HL-60/S4 treated with retinoic acid at 250 ng/mL for 4 days and 3 days (cell line): ENCODE measurements around the gene TBC1D8.

Experiments
- in situ Hi-C: fragments of 300-500 bp; cut with MboI; formaldehyde crosslinking; loops from 2 replicates; pipeline ENCODE4 v1.7.0; 2022; ENCODE audit warnings: low sequenced_read_pairs

TBC1D8 gene

GRCh38 chr2:101004620-101005325, 146.4 kb downstream of the TBC1D8 start:
- in situ Hi-C loops: no loop called here

DNA sequence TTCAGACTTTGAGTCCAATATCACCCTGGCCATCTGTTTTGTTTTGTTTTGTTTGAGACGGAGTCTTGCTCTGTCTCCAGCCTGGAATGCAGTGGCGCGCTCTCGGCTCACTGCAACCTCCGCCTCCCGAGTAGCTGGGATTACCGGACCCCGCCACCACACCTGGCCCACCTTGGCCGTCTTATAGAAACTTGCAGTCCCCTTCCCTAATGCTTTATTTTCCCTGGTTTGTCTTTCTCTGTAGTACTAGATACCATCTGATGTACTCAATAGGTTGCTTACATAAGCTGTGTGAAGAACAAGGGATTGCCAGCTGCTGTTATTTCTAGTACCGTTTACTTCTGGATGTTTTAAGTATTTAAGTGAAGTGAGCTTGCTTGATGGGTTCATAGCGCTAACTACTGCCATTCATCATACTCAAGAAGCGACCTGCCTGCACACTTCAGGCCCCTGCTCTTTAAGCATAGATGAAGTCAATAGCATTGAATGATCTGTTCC, 147.9 kb downstream of the TBC1D8 start:
- in situ Hi-C loops: no loop called here

DNA sequence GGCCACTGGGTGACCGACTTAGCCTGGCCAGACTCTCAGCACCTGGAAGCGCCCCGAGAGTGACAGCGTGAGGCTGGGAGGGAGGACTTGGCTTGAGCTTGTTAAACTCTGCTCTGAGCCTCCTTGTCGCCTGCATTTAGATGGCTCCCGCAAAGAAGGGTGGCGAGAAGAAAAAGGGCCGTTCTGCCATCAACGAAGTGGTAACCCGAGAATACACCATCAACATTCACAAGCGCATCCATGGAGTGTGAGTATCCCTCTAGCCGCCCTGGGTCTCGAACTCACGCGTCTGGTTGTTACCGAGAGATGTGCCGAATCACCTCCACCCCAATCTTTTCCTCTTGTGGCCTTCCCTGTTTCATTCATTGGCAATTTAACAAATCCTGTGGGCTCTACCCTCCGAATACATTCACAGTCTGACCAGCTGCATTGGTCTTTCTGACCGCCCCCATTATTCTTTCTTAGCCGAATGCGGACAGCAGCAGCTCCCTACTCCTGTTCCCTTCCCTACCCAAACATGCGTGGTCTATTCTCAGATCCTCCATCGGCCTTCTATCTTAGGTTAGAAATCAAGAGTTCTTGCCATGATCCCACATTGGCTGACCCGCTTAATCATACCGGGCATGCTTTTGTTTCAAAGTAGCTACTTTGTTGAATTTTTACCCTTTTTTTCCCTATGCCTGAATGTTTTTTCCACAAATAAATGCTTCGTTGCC, 148.5 kb downstream of the TBC1D8 start:
- in situ Hi-C loops: no loop called here

DNA sequence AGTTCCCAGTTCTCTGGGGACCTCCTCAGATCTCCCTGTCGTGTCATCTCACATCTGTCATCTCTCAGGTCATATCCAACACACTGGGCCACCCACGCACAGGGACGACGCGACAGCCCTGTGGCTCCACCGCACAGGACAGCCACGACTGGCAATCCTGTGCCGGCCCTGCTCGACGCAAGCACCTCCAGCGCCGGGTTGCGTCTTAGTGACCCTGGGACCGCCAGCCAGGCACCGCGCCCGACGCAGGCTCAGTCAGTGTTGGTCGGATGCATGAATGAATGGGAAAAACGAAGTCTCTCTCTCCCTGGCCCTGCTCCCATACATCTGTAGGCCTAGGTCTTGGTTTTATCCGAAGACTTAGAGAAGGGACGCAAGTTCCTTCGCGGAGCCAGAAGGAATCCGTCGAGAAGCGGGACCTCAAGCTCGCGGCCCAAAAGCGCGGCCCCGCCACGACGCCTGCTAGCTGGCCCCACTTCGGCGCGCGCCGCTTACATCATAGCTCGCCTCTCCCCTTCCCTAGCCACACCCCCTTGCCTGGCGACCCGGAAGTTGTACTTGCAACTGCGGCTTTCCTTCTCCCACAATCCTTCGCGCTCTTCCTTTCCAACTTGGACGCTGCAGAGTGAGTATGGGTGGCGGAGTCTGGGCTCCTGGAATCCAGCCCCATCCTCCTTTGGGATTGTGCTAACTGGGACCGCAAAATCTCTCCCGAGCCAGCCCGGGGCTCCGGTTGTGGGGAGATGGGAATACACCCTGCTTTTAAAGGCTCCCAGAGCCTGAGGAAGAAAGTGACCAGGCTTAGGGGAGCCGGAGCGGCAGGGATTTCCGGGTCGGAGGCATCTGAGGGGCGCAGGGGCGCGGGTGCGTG, 149.3 kb downstream of the TBC1D8 start, which contains the start of gene RPL31:
Gene RPL31 (plus strand): TSS at position 599 of the 871 bp plus-strand sequence. CDS start 413 bp downstream, outside the sequence.
- in situ Hi-C loops: no loop called here

DNA sequence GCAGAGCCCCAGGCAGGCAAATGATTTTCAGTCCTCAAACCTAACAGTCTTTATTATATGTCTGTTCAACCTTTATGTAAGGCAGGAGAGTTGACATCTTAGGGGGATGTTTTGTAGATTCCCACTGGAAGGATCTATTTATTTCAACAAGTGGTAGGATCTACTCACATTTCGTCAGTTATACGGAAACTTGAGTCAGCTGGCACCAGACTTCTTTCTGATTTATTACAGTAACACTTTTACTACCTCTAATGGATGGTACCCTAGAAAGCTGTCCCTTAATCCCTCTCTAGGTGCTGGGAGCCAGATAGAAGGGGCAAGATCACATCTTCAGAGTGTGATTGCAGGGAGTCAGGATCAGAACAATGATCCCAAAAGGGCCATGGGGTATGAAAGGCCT, 151.2 kb downstream of the TBC1D8 start:
- in situ Hi-C loops: no loop called here

GRCh38 chr2:100998235-100998573, 153.0 kb downstream of the TBC1D8 start:
- in situ Hi-C loops: no loop called here

DNA sequence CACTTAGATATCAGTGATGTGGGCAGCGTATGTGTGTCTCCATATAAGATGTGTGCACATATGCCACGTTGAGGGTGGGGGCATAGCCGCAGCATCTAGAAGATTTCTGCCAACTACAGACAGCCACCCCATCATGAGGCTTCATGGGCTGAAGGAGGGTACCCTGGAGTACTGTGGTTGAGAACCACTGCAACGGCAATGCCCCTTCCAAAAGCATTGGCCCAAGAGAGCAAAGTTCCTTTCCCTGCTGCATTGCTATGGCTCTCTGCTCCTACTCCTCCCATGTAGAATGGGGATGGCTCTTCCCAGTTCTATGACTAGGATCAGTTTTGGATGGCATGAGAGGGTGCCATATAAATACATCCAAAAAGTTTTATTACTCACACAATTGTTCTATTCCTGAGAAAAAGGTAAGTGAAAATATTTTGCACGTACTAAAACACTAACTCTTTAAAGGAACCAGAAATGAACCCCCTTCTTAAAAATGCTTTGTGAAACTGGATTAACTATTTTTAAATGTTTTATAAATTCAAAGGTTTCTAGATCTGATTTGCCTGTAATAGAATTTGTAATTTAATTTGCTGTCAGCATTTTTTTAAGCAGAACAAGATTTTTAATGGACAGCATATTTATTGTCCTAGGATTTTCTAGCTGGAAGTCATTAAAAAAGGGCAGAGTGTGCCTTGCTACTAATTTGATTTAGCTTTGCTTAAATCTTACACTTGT, 153.5 kb downstream of the TBC1D8 start:
- in situ Hi-C loops: no loop called here

- in situ Hi-C loops: no loop called here
These were observed 155.7 kb downstream of the TBC1D8 start for GRCh38 chr2:100995309-100996075.

DNA sequence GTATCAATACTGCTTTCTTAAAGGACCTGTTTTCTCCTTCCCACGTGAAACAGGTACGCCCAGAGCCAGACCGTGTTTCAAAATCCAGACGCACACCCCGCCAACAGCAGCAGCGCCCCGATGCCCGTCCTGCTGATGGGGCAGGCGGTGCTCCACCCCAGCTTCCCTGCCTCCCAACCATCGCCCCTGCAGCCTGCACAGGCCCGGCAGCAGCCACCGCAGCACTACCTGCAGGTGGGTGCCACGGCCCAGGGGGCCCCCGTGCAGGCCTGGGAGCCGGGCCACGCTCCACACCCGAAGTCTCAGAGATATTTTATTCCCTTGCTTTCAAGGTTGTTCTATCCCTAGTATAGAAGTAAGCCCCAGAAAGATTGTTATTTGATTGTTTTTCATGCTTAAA, 157.9 kb downstream of the TBC1D8 start:
- in situ Hi-C loops: no loop called here

- in situ Hi-C loops: no loop called here
These were observed 158.9 kb downstream of the TBC1D8 start for GRCh38 chr2:100992262-100992661.

DNA sequence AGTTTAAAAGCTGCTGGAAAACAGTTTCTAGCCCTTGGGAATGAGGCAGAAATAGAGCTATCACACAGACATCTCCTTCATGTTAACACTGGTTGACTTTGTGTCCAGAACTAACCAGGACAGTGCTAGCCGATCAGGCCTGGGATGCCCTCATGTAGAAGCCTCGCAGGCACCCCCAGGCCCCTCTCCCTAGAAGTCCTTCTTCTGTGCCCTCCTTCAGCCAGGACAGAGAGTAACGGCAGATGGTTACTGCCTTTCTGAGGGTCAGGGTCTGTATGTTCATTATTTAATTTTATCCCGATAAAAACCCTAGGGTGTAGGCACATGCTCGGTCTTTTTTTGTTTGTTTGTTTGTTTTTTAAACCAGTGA, 159.8 kb downstream of the TBC1D8 start:
- in situ Hi-C loops: no loop called here

- in situ Hi-C loops: no loop called here
These were observed 160.4 kb downstream of the TBC1D8 start for GRCh38 chr2:100990650-100991403.

- in situ Hi-C loops: no loop called here
These were observed 161.0 kb downstream of the TBC1D8 start for GRCh38 chr2:100990166-100990565.

GRCh38 chr2:100989666-100990065, 161.5 kb downstream of the TBC1D8 start:
- in situ Hi-C loops: loop anchor here (10.0 kb wide), 1 partner anchor 375 kb away; no protein-coding TSS in a partner anchor

GRCh38 chr2:100988630-100989417, 162.4 kb downstream of the TBC1D8 start:
- in situ Hi-C loops: loop anchor here (10.0 kb wide), 1 partner anchor 374 kb away; no protein-coding TSS in a partner anchor

DNA sequence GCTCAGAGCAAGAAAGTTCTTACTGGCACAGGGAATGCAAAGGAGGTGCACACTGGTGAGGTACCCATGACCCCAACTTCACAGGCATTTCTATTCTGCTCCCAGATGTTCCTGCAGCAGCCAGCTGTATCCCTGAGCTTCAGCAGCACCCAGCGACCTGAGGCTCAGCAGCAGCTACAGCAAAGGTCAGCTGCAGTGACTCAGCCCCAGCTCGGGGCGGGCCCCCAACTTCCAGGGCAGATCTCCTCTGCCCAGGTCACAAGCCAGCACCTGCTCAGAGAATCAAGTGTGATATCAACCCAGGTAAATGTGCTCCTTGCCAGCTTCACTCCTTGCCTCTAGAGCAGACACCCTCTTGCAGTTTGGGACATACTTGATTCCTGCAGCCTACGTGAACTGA, 163.2 kb downstream of the TBC1D8 start:
- in situ Hi-C loops: loop anchor here (10.0 kb wide), 1 partner anchor 373 kb away; no protein-coding TSS in a partner anchor

GRCh38 chr2:100987536-100987935, 163.6 kb downstream of the TBC1D8 start:
- in situ Hi-C loops: loop anchor here (10.0 kb wide), 1 partner anchor 373 kb away; no protein-coding TSS in a partner anchor

DNA sequence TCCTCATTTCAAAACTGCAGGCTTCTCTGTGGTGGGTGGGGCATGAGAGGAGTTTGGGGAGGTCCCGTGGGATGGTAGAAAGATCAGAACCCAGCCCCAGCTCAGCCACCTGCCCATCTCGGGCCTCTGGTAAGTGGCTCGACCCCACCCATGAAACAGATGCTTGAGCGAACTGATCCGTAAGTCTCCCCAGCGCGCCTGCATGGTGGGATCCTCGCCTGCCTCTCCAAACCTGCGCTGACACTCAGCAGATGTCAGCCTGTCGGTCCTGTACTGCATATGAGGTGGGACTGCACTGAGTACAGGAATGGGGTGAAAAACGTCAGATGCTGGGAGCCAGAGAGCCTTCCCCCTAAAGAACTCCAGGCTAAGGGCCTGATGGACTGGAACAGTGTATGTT, 165.0 kb downstream of the TBC1D8 start:
- in situ Hi-C loops: loop anchor here (10.0 kb wide), 1 partner anchor 371 kb away; no protein-coding TSS in a partner anchor
